NOMO-1 treated with dmso at 0.1 percent for 144 hours (cell line): ENCODE results near the gene NAPSA.

Experiments used
- DNase-seq: peaks from one replicate; lab custom pipeline; 2025; ENCODE audit not compliant: unreplicated experiment; lab: John Stamatoyannopoulos, UW

Gene NAPSA

DNA sequence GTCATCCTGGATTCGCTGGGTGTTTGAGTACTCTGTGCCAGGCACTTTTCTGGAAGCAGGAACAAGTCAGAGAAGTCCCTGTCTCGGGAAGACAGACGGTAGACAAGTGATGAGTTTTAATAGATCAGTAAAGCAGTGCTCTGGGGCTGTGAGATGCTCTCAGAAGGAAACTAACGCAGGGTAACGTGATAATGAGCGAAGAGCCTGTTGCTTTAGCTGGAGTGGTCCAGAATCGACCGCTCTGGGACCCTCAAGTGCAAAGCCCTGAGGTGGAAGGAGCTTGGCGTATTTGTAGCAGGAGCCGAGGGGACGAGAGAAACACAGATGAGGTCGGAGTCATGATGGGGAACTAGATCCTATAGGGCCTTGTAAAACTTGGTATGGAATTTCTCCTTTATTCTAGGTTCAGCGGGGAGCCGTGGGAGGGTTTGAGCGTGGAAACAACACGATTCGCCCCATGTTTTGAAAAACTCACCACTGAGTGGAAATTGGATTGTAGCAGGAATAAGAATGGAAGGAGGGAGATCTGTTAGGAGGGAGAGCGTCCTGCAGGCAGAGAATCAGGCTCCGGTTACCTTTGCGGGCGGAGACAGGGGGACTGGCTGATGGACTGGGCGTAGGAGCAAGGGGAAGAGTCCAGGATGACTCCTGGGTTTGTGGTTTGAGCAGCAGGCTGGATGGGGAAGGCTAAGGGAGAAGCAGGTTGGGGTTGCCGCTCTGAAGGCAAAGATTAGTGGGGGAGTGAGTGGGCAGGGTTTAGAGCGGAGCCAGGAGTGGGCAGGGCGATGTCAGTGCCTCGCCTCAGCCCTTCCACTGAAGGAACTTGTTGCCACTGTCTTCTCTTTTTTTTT lies 19.5 kb upstream of the NAPSA start:
- DNase-seq: no peak

DNA sequence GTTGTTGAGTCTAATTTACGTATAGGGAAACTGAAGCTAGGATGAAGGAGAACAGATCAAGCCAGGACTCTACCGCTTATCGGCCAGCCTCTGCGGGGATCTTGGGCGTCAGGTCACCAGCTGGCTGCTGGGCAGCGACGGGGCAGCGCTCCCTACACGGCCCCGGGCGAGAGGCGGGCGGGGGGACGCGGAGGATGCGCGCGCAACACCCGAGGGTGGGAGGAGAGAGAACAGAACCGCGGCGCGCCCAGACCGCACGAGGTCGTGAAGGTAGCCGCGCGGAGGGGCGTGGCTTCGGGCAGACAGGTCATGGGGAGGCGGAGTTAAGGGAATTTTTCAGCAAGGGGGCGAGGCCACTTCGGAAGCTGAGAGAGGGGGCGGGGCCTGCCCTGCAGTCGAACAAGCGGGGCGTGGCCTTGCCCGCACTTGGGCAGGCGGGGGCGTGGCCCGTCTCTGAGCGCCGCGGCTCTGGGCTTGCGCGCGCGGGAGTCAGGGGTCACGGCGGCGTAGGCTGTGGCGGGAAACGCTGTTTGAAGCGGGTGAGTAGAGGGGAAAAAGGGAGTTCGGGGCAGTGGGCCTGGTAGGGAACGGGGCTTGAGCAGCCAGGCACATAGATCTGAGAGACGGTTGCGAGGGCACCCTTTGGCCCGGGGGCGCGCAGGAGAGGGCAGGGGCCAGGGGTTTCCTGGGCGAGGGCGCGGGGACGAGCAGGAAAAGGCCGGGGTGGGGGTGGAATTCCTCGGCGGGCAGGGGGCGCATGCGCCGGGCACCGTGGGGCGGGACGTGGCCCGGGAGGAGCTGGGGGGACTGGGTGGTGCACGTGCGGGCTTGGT lies 18.6 kb upstream of the NAPSA start, which contains the start of gene POLD1:
TSS of gene POLD1 (plus strand) at position 496 of the 833 bp plus-strand sequence. CDS start 14,505 bp downstream, outside the sequence.
- peak; percentile 97 for DNase-seq

DNA sequence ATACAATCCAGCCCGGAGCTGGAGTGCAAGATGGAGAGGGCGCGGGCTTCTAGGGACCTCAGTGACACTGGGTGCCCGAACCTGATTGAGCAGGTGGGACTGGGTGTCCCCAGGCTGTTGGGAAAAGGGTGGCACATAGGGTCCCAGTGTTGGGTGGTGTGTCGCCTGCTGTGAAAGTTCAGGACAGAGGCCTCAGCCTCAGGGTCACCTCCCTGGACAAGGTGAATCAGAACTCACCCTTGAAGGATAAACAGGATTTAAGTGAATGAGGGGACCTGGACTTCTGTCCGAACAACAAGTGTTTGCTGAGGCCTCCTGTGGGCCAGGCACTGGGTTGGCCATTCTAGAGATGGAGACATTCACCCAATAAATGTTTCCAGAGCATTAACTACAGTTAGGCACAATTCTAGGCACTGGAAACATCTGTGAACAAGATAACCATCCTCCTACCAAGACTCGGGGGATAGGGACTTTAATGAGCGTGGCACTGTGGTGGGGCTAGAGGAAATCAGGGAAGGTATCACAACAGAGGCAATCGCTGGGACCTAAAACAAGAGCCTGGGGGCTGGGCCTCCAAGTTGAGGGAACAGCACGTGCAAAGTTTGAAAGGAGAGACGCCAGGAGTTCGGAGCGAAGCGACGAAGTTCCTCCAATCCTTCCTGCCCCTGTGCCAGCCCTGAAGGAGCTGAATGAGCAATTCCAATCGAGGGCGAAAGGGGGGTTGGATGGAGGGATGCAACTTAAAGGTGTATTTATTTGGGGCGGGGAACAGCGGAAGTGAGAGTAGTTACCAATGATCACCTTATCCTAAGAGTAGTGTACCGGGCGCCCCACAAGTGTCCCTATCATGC lies 17.8 kb upstream of the NAPSA start:
- DNase-seq: no peak

DNA sequence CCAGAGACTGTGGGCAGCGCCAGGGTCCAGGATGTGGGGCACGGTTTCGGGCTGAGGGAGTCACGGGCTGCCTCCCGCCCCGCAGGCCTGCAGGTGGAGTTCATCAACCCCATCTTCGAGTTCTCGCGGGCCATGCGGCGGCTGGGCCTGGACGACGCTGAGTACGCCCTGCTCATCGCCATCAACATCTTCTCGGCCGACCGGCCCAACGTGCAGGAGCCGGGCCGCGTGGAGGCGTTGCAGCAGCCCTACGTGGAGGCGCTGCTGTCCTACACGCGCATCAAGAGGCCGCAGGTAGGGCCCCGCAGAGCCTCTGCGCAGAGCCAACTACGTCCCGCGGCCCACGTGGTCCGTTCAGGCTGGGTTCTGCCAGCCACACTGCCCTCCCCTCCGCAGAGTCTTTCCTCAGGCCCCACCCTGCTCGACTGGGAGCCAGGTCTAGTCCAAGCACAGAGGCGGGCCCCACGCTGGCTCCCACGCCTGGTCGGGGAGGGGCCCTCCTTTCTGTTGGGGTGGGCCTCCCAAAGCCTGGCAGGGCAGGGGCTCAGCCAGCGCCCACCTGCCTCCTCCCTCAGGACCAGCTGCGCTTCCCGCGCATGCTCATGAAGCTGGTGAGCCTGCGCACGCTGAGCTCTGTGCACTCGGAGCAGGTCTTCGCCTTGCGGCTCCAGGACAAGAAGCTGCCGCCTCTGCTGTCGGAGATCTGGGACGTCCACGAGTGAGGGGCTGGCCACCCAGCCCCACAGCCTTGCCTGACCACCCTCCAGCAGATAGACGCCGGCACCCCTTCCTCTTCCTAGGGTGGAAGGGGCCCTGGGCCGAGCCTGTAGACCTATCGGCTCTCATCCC lies 16.7 kb upstream of the NAPSA start:
- DNase-seq: no peak

DNA sequence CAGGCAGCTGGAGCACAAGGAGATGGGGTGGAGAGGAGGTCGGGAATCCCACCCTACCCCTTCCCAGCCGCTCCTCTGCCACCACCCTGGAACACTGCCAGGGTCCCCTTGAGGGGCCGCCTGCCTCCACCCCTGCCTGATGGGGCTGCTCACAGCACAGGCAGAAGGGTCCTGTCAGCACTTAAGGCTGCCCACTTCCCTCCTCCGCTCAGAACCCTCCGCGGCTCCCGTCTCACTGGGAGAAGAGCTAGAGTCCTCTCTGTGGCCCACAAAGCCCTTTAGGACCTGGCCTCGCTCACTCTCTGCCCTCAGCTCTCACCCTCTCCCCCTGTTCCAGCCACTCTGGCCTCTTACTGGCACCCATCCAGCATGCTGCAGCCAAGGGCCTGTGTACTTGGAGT lies 15.3 kb upstream of the NAPSA start:
- no peak for DNase-seq

DNA sequence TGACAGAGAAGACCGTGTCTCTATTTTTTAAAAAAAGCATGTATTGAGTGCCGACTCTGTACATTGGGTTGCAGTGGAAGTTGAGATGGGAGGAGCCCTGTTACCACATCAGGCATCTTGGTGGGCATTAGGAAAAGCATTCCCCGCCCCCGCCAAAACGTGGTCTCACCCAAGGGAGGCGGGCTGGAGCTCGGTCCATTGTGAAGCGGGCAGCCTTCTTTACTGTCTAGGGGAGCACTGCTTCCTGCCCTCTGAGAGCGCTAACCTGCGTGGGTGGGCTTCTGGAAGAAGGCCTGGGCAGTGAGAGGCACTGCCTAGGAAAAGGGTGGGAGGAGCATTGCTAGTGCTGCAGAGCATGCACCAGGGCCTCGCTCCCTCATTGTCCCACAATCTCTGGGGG lies 14.7 kb upstream of the NAPSA start:
- no peak for DNase-seq

DNA sequence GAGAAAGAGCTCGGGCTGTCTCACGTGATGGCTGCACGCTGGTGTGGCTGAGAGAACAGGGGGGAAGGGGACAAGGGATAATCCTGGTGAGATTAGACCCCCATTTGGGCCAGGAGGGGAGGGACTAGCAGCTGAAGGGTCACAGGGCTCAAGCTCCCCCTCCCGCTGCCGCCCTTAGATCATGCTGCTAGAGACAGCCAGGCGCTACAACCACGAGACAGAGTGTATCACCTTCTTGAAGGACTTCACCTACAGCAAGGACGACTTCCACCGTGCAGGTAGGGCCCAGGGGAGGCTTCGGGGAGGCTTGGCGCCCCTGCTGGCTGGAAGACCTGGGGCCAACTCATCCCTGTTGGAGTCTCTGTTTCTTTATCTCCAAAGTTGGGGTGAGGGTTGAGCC lies 14.2 kb upstream of the NAPSA start:
- no peak for DNase-seq

DNA sequence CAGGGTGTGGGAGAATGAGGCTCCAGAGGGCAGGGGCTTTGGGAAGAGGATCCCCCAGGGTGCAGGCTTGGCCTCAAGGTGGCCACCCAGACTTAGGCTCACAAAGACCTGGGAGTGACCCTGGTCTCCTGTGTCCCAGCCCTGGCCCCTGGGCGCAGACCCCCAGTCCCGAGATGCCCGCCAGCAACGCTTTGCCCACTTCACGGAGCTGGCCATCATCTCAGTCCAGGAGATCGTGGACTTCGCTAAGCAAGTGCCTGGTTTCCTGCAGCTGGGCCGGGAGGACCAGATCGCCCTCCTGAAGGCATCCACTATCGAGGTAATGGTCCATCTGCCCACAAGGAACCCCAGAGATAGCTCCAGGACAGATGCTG lies 13.4 kb upstream of the NAPSA start:
- no peak for DNase-seq

DNA sequence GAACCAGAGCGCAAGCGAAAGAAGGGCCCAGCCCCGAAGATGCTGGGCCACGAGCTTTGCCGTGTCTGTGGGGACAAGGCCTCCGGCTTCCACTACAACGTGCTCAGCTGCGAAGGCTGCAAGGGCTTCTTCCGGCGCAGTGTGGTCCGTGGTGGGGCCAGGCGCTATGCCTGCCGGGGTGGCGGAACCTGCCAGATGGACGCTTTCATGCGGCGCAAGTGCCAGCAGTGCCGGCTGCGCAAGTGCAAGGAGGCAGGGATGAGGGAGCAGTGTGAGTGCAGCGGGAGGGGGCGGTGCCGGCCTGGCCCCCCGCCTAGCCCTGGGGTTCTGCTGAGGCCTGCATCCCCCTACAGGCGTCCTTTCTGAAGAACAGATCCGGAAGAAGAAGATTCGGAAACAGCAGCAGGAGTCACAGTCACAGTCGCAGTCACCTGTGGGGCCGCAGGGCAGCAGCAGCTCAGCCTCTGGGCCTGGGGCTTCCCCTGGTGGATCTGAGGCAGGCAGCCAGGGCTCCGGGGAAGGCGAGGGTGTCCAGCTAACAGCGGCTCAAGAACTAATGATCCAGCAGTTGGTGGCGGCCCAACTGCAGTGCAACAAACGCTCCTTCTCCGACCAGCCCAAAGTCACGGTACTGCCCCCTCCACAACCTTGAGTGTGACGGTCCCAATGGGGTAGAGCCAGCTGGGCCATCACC lies 12.9 kb upstream of the NAPSA start:
- DNase-seq: no peak

DNA sequence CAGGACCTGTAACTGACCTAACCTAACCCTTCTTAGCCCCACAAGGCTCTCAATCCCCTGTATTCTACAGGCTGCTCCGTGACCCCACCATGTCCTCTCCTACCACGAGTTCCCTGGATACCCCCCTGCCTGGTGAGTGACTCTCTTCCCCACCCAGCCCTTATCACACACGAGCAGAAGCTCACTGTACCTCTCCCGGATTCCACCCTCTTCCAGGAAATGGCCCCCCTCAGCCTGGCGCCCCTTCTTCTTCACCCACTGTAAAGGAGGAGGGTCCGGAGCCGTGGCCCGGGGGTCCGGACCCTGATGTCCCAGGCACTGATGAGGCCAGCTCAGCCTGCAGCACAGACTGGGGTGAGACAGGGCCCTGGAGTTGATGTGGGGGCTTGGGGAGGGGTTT lies 12.1 kb upstream of the NAPSA start:
- DNase-seq: no peak

DNA sequence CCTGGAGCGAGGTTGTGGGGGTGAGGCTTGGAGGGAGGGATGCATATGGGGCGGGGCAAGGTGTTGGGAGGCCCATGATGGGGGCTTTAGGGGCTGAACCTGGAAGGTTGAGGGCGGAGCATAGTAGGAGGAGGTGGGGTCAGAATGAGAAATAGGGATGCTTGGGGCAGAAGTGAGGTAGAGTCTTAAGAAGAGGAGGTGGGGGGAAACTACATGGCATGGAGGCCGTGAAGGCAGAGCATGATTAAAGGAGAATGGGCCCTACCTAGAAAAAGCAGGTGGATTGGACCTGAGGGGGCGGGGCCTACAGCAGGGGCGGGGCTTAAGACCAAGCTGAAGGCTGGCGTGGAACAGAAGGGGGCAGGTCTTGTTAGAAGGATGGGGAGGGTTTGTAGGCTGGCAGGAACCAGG lies 11.6 kb upstream of the NAPSA start:
- no peak for DNase-seq

DNA sequence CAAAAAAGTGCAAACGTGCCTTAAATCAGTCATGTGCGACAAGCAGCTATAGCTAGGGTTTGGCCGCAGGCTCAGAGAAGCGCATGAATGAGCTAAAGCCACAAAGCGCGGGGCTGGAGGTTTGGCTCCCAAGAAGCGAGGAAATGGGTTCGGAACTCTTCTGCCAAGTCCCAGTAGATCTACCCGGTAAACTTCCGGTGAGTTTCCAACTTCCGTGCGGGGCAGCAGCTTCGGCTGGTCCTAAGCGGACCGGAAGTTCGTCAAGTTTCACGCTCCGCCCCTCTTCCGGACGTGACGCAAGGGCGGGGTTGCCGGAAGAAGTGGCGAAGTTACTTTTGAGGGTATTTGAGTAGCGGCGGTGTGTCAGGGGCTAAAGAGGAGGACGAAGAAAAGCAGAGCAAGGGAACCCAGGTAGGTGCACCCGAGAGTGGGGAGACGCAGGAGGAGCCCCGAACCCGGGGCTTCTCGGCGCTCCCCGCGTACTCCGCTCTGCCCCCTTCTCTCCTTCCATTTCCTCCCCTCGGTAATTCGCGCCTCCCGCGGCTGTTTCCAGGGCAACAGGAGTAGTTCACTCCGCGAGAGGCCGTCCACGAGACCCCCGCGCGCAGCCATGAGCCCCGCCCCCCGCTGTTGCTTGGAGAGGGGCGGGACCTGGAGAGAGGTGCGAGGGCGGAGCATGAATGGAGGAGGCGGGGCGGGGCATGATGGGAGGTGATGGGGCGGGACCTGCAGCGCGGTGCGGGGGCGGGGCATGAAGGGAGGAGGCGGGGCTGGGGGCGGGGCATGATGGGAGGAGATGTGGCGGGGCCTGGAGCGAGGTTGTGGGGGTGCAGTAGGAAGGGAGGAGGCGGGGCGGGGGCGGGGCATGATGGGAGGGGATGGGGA lies 11.0 kb upstream of the NAPSA start, which contains the start of gene NR1H2:
TSS of gene NR1H2 (plus strand) at position 292 of the 885 bp plus-strand sequence. CDS start 1,149 bp downstream, outside the sequence.
- peak; percentile 96 for DNase-seq

DNA sequence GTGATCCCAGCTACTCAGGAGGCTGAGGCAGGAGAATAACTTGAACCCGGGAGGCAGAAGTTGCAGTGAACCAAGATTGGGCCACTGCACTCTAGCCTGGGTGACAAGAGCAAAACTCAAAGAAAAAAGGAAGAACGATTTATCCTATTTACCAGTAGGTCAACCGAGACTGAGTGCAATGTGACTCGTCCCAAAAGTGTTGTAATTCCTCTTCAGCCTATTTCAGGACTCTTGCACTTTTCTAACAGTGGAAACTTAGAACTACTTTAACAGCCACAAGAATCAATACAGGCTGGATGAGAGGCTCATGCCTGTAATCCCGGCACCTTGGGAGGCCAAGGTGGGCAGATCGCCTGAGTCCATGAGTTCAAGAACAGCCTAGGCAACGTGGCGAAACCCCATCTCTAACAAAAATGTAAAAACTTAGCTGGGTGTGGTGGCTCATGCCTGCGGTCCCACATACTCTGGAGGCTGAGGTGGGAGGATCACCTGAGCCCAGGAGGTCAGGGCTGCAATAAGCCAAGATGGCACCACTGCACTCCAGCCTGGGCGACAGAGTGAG lies 6.6 kb upstream of the NAPSA start:
- DNase-seq: peak; percentile 23

DNA sequence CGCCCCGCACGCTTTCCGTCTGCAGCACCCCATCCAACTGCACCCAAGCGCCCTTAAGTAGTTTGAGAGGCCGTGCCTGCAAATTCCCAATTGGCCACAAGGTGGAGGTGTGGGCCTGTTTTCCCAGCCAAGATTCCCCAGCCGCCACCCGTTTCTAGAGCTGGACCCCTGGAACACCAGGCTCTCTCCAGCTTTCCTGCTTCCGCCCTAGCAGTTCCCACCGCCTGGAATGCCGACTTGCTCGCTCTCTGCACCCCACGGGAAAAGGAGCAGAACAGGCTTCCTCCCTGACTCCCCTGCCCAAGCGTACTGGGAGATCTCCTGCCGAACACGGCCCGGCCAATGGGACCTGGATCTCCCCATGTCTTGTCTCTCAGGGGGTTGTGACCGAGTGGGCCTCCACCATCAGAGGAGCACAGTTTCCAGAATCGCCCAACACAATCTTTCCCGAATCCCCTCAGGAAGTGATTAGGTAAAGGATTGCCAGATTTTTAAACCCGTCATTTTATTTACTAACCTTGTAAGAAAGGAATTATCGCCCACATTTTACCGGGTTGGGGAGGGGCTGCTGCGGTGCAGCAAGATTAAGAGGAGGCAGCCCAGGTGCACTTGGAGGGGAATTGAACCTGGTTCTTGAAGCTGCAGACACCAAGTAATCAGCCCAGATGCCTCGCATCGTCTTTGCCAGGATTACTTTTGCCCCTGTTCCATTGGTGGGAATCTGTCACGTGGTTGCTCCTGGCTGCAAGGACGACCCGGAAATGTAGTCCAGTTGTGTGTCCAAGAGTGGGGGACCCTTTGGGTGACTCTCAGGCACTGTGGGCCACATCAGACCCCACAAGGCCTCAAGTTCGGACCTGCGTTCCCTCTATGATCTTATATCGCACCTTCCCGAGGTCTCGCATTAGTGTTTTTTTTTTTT lies 3.5 kb upstream of the NAPSA start:
- DNase-seq: peak; percentile 53

DNA sequence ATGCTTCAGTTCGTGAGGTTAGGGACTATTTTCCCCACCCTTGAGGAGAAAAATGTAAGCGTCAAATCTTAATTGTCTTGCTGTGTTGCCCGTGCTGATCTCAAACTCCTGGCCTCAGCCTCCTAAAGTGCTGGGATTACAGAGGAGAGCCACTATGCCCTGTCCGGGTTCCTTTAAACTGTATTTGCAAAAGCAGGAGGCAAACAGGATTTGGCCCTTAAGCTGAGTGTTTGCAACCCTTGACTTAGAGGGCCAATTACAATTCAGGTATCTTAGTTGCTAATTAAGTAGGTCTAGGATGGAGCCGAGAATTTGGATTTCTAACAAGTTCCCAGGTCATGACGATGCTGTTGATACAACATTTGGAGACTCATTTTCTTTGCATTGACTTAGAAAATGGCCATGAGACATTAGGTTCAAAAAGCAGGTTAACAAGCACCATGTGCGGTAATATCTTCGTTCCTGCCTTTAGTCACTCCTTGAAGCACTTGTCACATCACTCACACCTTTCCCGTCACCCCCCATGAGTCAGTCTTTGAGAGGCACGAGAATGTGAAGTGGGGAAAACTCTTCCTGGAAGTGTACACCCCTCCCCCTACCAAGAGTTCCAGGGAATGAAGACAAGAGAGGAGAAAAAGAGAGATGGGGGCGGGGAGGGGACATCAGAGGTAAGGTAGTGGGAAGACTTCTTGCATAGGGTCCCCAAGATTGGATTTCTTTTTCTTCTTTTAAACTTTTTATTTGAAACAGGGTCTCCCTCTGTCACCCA lies 2.6 kb downstream of the NAPSA start:
- DNase-seq: no peak

DNA sequence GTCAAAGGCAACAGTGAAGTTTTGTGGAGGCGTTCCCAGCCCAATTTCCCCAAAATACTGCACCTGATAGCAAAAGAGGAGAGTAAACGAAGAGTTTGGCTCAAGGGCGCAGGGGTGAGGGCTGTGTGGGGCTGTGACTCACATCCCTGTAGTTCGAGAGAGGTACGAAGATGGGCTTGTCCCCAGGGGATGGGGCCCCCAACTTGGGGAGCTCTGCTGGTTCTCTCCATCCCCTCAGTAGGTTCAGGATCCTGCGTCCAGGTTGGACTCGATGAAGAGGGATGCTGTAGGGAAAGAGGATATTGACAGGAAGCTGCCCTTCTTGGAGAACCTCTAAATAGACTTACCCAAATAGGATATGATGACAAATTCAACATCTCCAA lies 3.4 kb downstream of the NAPSA start:
- DNase-seq: no peak
